MM.1S (cell line): ENCODE measurements around the gene ATF5.

Source experiments
- DNase-seq: peaks from one replicate; pipeline ENCODE4 v3.0.0-alpha.2; 2015
- H2AFZ ChIP-seq: fragments of 300-600 bp; sonication (generic); 2 replicates; pipeline ENCODE4 v1.6.0; 2016; ENCODE audit warnings: antibody characterized with exemption, low read length
- H3F3A ChIP-seq: fragments of 300-600 bp; sonication (generic); 2 replicates; pipeline ENCODE4 v1.6.1; 2016; ENCODE audit warnings: mild to moderate bottlenecking, antibody characterized with exemption, low read length, moderate library complexity, mixed read lengths; ENCODE audit not compliant: insufficient read depth
- H3K27ac ChIP-seq: fragments of 300-600 bp; sonication (generic); 2 replicates; pipeline ENCODE4 v1.5.1; 2016; ENCODE audit warnings: mild to moderate bottlenecking, low read length
- H3K27me3 ChIP-seq: fragments of 300-600 bp; sonication (generic); replicated peaks from 2 replicates; pipeline ENCODE4 v1.6.0; 2016; ENCODE audit warnings: low read length; ENCODE audit not compliant: insufficient read depth
- H3K36me3 ChIP-seq: fragments of 300-600 bp; sonication (generic); replicated peaks from 2 replicates; pipeline ENCODE4 v1.6.1; 2016; ENCODE audit warnings: mild to moderate bottlenecking, low read length, mixed read lengths; ENCODE audit not compliant: insufficient read depth
- H3K4me1 ChIP-seq: fragments of 300-600 bp; sonication (generic); 2 replicates; pipeline ENCODE4 v1.6.1; 2016; ENCODE audit warnings: low read length, mixed read lengths
- H3K4me2 ChIP-seq: fragments of 300-600 bp; sonication (generic); 2 replicates; pipeline ENCODE4 v1.6.0; 2016; ENCODE audit warnings: low read depth, low read length
- H3K4me3 ChIP-seq: fragments of 300-600 bp; sonication (generic); 2 replicates; pipeline ENCODE4 v1.5.1; 2016; ENCODE audit warnings: low read length, mixed read lengths
- H3K79me2 ChIP-seq: fragments of 300-600 bp; sonication (generic); 2 replicates; pipeline ENCODE4 v1.6.1; 2016; ENCODE audit warnings: mixed run types, low read length, mixed read lengths
- H3K9ac ChIP-seq: fragments of 300-600 bp; sonication (generic); 2 replicates; pipeline ENCODE4 v1.6.1; 2016; ENCODE audit warnings: low read length, mixed read lengths
- H3K9me2 ChIP-seq: fragments of 300-600 bp; sonication (generic); replicated peaks from 2 replicates; pipeline ENCODE4 v1.6.1; 2016; ENCODE audit warnings: mild to moderate bottlenecking, low read length, mixed read lengths; ENCODE audit not compliant: insufficient read depth
- H3K9me3 ChIP-seq: fragments of 300-600 bp; sonication (generic); replicated peaks from 2 replicates; pipeline ENCODE4 v1.6.1; 2016; ENCODE audit warnings: mild to moderate bottlenecking, low read length, mixed read lengths; ENCODE audit not compliant: insufficient read depth
- H4K20me1 ChIP-seq: fragments of 300-600 bp; sonication (generic); 2 replicates; pipeline ENCODE4 v1.6.1; 2016; ENCODE audit warnings: mild to moderate bottlenecking, low read length, moderate library complexity, mixed read lengths; ENCODE audit not compliant: insufficient read depth
- EZH2 ChIP-seq: fragments of 300-600 bp; sonication (generic); optimal IDR thresholded peaks from 2 replicates; pipeline ENCODE3; 2017; ENCODE audit warnings: low read depth, mild to moderate bottlenecking, antibody characterized with exemption, low read length, mixed read lengths
- EZH2phosphoT487 ChIP-seq: fragments of 300-600 bp; sonication (generic); IDR thresholded peaks from 2 replicates; pipeline ENCODE4 v1.6.1; 2018; ENCODE audit warnings: antibody characterized with exemption, low read length
- TF ChIP-seq, protein P1 (sequence below): fragments of 300-600 bp; sonication (generic); IDR thresholded peaks from 2 replicates; pipeline ENCODE4 v1.5.1; 2016; ENCODE audit warnings: antibody characterized with exemption, low read length, mixed read lengths

ATF5 gene

DNA sequence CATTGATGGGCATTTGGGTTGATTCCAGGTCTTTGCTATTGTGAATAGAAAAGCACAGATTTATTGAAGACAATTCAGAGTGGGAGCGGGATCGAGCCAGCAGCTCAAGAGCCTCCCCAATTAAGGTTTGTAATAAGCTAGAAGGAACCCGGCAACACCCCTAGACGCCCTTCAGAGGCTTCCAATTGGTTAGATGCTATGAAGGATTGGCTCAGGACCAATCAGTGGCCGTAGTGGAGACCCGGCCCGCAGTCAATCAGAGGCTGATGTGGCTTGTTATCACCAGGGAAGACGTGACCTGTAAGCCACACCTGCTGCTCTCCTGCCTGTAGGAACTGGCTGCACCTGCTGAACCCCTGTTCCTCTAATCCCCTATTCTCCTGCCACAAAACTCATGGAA is 17.4 kb downstream of the ATF5 start:
- no peak for DNase-seq
- H3K4me1 ChIP-seq: 0 out of 2 replicates have a peak, but pooled peaks cover 4% of the 10 kb centered on the region
- peaks cover 7% of the 10 kb centered on the region; the same call in 1 of the 2 replicates for H3K27me3 ChIP-seq
- H3K9ac ChIP-seq: no peak overlapping the region
- H3K36me3 ChIP-seq: no peaks in the 10 kb centered on the region
- H2AFZ ChIP-seq: no peak overlapping the region
- TF ChIP-seq EZH2: no peak
- TF ChIP-seq, protein P1, sequence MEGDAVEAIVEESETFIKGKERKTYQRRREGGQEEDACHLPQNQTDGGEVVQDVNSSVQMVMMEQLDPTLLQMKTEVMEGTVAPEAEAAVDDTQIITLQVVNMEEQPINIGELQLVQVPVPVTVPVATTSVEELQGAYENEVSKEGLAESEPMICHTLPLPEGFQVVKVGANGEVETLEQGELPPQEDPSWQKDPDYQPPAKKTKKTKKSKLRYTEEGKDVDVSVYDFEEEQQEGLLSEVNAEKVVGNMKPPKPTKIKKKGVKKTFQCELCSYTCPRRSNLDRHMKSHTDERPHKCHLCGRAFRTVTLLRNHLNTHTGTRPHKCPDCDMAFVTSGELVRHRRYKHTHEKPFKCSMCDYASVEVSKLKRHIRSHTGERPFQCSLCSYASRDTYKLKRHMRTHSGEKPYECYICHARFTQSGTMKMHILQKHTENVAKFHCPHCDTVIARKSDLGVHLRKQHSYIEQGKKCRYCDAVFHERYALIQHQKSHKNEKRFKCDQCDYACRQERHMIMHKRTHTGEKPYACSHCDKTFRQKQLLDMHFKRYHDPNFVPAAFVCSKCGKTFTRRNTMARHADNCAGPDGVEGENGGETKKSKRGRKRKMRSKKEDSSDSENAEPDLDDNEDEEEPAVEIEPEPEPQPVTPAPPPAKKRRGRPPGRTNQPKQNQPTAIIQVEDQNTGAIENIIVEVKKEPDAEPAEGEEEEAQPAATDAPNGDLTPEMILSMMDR: no peak
- TF ChIP-seq EZH2phosphoT487: no peak
- H3K4me3 ChIP-seq: no peak overlapping the region
- H3F3A ChIP-seq: no peaks in the 10 kb centered on the region
- H3K27ac ChIP-seq: no peak overlapping the region
- H3K79me2 ChIP-seq: no peaks in the 10 kb centered on the region
- no peaks in the 10 kb centered on the region for H4K20me1 ChIP-seq
- H3K9me3 ChIP-seq: no peaks in the 10 kb centered on the region
- H3K9me2 ChIP-seq: no peaks in the 10 kb centered on the region
- H3K4me2 ChIP-seq: no peak overlapping the region

DNA sequence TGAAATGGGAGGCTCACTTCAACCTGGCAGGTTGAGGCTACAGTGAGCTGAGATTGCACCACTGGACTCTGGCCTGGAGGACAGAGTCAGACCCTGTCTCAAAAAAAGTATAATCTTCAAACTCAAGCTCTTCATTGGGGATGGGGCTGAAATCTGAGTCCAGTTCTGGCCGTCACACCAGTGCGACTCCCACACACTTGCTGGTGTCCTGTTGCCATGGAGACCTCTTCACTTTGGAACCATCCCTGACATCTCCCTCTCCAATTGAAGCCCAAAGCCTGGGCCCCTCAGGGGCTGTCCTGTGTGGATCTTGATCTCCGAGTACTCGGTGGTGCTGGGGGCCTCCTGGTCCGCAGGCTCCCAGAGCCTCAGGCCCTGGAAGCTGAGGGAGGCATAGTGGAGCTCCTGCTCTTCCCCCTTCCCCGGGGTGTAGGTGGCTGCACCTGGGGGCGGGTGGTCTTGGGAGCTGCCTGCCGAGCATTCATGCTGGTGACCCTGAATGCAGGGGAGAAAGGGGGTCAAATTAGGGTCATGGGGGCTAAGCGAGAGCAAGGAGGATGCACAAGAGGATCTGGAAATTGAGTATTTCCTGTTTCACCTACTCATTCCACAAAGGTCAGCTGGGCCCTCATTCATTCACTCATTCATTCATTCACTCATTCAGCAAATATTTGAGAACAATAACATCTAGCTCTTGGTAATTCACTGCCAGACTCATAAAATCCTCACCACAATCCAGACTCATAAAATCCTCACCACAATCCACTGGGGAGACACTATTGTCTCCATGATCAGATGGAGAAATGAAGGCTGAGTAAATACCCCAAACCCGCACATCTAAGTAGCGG is 21.0 kb downstream of the ATF5 start:
- no peaks in the 10 kb centered on the region for H3K27me3 ChIP-seq
- H3K27ac ChIP-seq: no peak overlapping the region
- TF ChIP-seq EZH2 (no peak), EZH2phosphoT487 (no peak)
- TF ChIP-seq, protein P1: no peak

DNA sequence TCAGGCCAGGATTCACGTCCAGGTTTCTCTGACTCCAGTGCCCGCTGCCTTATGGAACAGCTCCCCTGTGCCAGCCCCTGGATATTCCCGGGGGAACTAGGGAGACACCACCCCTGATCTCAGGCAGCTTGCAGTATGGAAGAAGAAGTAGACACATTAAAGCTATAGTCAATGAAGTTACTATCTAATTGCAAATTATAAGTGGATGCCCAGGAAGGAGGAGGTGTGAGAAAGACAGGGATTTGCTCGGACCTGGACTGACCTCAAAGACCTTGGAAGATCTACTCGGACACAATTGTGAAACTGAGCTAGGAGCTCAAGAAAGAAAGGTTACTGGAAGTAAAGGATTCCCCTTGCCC is 21.6 kb downstream of the ATF5 start:
- no peak overlapping the region for H3K27ac ChIP-seq
- H3K4me2 ChIP-seq: no peak overlapping the region
- 0 out of 2 replicates have a peak, but pooled peaks cover 8% of the 10 kb centered on the region for H3K4me1 ChIP-seq
- no peak overlapping the region for H3K9ac ChIP-seq
- DNase-seq: no peak
- H3K79me2 ChIP-seq: no peaks in the 10 kb centered on the region
- TF ChIP-seq, protein P1: no peak
- TF ChIP-seq EZH2: no peak
- no peak for TF ChIP-seq EZH2phosphoT487
- no peaks in the 10 kb centered on the region for H3K27me3 ChIP-seq
- H3F3A ChIP-seq: no peaks in the 10 kb centered on the region
- no peaks in the 10 kb centered on the region for H3K9me3 ChIP-seq
- H3K4me3 ChIP-seq: no peak overlapping the region
- no peaks in the 10 kb centered on the region for H4K20me1 ChIP-seq
- H3K9me2 ChIP-seq: no peaks in the 10 kb centered on the region
- no peaks in the 10 kb centered on the region for H3K36me3 ChIP-seq
- H2AFZ ChIP-seq: no peak overlapping the region

More for the DNA sequence above, 21.0 kb downstream of the ATF5 start:
- no peaks in the 10 kb centered on the region for H4K20me1 ChIP-seq
- no peak overlapping the region for H3K4me2 ChIP-seq
- DNase-seq: no peak
- no peaks in the 10 kb centered on the region for H3K79me2 ChIP-seq
- H3K4me3 ChIP-seq: no peak overlapping the region
- no peaks in the 10 kb centered on the region for H3F3A ChIP-seq
- no peaks in the 10 kb centered on the region for H3K9me3 ChIP-seq
- 0 out of 2 replicates have a peak, but pooled peaks cover 8% of the 10 kb centered on the region for H3K4me1 ChIP-seq
- H3K9me2 ChIP-seq: no peaks in the 10 kb centered on the region
- no peak overlapping the region for H2AFZ ChIP-seq
- no peak overlapping the region for H3K9ac ChIP-seq
- H3K36me3 ChIP-seq: no peaks in the 10 kb centered on the region
